ENCODE data around the gene LAMA3.
A peak's percentile ranks its signal among the peaks of the same experiment; 100 is the strongest.

Gene LAMA3

GRCh38 chr18:23859466-23860336, 170.4 kb downstream of the LAMA3 start:
- no peak for DNase-seq

- DNase-seq: no peak
Measured at GRCh38 chr18:23861326-23861725, 172.1 kb downstream of the LAMA3 start.

GRCh38 chr18:23861805-23862470, 172.7 kb downstream of the LAMA3 start:
- no peak for DNase-seq

GRCh38 chr18:23864624-23865023, 175.4 kb downstream of the LAMA3 start:
- peak in 3 of 6 experiments; percentile 8 to 22 (median 14) for DNase-seq

- DNase-seq: no peak
Measured at GRCh38 chr18:23867006-23867405, 177.8 kb downstream of the LAMA3 start.

- no peak for DNase-seq
Measured at GRCh38 chr18:23868136-23868785, 179.0 kb downstream of the LAMA3 start.

- no peak for DNase-seq
Measured at GRCh38 chr18:23870676-23871380, 181.6 kb downstream of the LAMA3 start.

- DNase-seq: peak; percentile 63 to 83 (median 72)
Measured at GRCh38 chr18:23871410-23871809, 182.2 kb downstream of the LAMA3 start.

GRCh38 chr18:23872701-23873550, 183.7 kb downstream of the LAMA3 start:
- peak in 3 of 6 experiments; percentile 13 to 44 (median 31) for DNase-seq

- DNase-seq: no peak
Measured at GRCh38 chr18:23875966-23876895, 187.0 kb downstream of the LAMA3 start.

- DNase-seq: no peak
Measured at GRCh38 chr18:23876921-23877320, 187.7 kb downstream of the LAMA3 start.

- DNase-seq: no peak
Measured at GRCh38 chr18:23877371-23877770, 188.1 kb downstream of the LAMA3 start.

GRCh38 chr18:23878336-23878900, 189.2 kb downstream of the LAMA3 start:
- no peak for DNase-seq

GRCh38 chr18:23879126-23879525, 189.9 kb downstream of the LAMA3 start:
- DNase-seq: no peak

- no peak for DNase-seq
Measured at GRCh38 chr18:23879544-23879943, 190.3 kb downstream of the LAMA3 start.

GRCh38 chr18:23879966-23880565, 190.8 kb downstream of the LAMA3 start:
- no peak for DNase-seq

- no peak for DNase-seq
Measured at GRCh38 chr18:23880931-23881617, 191.8 kb downstream of the LAMA3 start.

GRCh38 chr18:23881778-23882177, 192.5 kb downstream of the LAMA3 start:
- DNase-seq: no peak

GRCh38 chr18:23882616-23883276, 193.5 kb downstream of the LAMA3 start:
- no peak for DNase-seq
